ENCODE results near the gene CIAPIN1. TPM values are rescaled to one million over a fixed set of nuclear protein-coding genes. Genes with fewer than 3 reads are reported as not detected.

The CIAPIN1 gene
- total RNA-seq, 1 donor from 2014 or later = 28.7 TPM

DNA sequence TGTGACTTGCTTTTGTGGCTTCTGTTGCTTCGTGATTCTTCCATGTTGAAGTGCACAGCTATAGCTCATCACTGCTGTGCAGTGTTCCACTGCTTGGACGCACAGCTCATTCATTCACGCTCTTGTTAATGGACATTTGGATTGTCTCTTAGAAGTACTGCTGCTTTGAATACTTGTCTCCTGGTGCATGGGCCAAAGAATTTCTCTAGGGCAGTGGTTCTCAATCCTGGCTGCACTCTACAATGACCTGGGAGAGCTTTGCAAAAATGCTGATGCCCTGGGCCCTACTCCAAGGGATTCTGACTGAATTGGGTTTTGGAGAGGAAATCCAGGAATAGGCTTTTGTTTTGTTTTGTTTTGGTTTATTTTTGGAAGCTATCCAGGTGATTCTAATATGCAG, 22.6 kb downstream of the CIAPIN1 start:
- no peak for DNase-seq (ENCODE audit: low spot score in 2 of 2)
- H3K36me3 ChIP-seq = peaks cover 11 to 22% of the 10 kb centered on the region in 2 donors
- H3K27ac ChIP-seq = no peak overlapping the region
- no peaks in the 10 kb centered on the region for H3K27me3 ChIP-seq
- H3K9me3 ChIP-seq = no peaks in the 10 kb centered on the region
- no peak overlapping the region for H3K4me3 ChIP-seq
- TF ChIP-seq, protein P1, sequence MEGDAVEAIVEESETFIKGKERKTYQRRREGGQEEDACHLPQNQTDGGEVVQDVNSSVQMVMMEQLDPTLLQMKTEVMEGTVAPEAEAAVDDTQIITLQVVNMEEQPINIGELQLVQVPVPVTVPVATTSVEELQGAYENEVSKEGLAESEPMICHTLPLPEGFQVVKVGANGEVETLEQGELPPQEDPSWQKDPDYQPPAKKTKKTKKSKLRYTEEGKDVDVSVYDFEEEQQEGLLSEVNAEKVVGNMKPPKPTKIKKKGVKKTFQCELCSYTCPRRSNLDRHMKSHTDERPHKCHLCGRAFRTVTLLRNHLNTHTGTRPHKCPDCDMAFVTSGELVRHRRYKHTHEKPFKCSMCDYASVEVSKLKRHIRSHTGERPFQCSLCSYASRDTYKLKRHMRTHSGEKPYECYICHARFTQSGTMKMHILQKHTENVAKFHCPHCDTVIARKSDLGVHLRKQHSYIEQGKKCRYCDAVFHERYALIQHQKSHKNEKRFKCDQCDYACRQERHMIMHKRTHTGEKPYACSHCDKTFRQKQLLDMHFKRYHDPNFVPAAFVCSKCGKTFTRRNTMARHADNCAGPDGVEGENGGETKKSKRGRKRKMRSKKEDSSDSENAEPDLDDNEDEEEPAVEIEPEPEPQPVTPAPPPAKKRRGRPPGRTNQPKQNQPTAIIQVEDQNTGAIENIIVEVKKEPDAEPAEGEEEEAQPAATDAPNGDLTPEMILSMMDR (IDR thresholded peaks at IDR 0.05) = no peak
- intact Hi-C loops (cut with DNase I) = loop anchor here (5.0 kb wide), 1 partner anchor 332 kb away; the partner anchor contains the start of gene CPNE2
- peaks cover 0 to 8% of the 10 kb centered on the region in 2 donors for H3K4me1 ChIP-seq

DNA sequence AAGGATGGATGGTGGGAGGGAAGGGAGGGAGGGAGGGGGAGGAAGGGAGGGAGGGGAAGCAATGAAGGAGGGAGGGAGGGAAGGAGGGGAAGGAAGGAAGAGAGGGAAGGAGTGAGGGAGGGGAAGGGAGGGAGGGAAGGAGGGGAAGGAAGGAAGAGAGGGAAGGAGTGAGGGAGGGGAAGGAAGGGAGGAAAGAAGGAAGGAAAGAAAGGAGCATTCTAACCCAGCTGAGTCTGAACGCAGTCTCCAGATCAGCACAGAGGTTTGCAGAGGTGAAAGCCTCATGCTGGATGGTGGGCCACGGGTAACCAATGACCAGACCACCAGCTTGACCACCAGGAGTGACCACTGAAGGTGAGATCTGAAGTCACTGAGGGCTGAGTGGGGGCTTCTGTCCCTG, 24.0 kb downstream of the CIAPIN1 start:
- TF ChIP-seq, protein P1 (IDR thresholded peaks at IDR 0.05) = no peak
- Histone ChIP-seq H3K27me3 (no peaks in the 10 kb centered on the region), H3K36me3 (peaks cover 2 to 10% of the 10 kb centered on the region in 2 donors), H3K9me3 (no peaks in the 10 kb centered on the region), H3K4me3 (no peak overlapping the region), H3K4me1 (peaks cover 0 to 21% of the 10 kb centered on the region in 2 donors), H3K27ac (no peak overlapping the region)
- DNase-seq (ENCODE audit: low spot score in 2 of 2) = no peak
- intact Hi-C loops (cut with DNase I) = loop anchor here (2.0 to 5.0 kb wide), 2 partner anchors 178 to 331 kb away; partner anchors contain the start of genes ARL2BP and CPNE2

DNA sequence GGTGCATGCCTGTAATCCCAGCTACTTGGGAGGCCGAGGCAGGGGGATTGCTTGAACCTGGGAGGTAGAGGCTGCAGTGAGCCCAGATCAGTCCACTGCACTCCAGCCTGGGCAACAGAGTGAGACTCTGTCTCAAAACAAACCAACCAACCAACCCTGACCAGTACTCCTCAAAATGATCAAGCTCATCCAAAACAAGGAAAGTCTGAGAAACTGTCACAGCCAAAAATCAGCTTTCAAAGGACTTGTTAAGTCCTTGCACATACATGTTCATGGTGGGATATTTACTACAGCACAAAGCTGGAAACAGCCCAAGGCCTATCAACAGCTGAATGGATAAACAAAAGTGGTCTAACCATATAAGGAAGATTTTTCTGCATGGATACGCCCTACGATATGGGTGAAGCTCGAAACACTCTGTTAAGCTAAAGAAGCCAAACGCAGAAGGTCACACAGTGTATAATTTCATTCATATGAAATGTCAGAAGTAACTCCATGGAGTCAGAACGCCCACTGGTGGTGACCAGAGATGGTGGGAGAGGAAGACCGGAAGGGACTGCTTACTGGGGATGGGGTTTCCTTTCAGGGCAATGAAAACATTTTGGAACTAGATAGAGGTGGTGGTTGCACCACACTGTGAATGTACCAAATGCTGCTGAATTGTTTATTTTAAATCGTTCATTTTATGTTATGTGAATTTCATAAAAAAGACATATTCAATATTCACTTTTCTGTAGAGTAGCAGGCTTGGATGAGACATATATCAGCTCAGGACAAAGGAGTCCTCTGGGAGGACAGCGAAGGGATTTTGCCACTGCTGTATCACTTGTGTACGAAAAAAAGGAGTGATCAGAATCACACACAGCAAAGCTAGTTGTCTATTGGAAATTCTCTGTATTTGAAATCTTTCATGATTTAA, 24.9 kb downstream of the CIAPIN1 start:
- no peak overlapping the region for H3K4me3 ChIP-seq
- H3K27me3 ChIP-seq = no peaks in the 10 kb centered on the region
- peak in 1 of 2 donors; percentile 83 for DNase-seq (ENCODE audit: low spot score in 2 of 2)
- H3K4me1 ChIP-seq = peaks cover 0 to 24% of the 10 kb centered on the region in 2 donors
- H3K27ac ChIP-seq = peak overlapping the region; percentile 28 to 58
- peaks cover 0 to 3% of the 10 kb centered on the region in 2 donors for H3K36me3 ChIP-seq
- TF ChIP-seq, protein P1 (IDR thresholded peaks at IDR 0.05) = peak; percentile 71 to 87 (median 79)
- intact Hi-C loops (cut with DNase I) = loop anchor here (1.0 to 5.0 kb wide), 3 partner anchors 122 to 330 kb away; partner anchors contain the start of genes ARL2BP and CPNE2
- no peaks in the 10 kb centered on the region for H3K9me3 ChIP-seq

DNA sequence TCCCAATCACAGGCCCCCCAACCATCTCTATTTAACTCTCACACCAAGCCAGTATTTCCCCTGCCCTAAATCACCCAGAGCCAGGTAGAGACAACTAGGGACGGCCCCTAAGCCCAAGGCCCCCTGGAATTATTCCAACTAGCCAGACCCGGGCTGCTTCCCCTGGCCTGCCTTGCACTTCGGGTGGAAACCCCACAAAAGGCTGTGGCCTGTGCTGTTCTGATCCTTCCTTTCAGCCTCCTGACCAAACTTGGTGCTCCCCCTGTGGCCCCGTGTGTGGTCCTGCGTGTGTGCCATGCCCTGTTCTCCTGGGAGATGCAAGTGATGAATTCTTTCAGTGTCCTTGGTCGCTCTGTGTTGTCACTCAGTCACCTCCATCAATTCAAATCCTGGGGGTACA, 27.7 kb downstream of the CIAPIN1 start:
- TF ChIP-seq, protein P1 (IDR thresholded peaks at IDR 0.05) = no peak
- H3K27me3 ChIP-seq = no peaks in the 10 kb centered on the region
- DNase-seq (ENCODE audit: low spot score in 2 of 2) = no peak
- H3K4me3 ChIP-seq = peak overlapping the region in 1 of 2 donors; percentile 33
- H3K36me3 ChIP-seq = no peaks in the 10 kb centered on the region
- H3K9me3 ChIP-seq = no peaks in the 10 kb centered on the region
- peak overlapping the region; percentile 76 to 82 for H3K27ac ChIP-seq
- H3K4me1 ChIP-seq = peaks cover 3 to 35% of the 10 kb centered on the region in 2 donors
- intact Hi-C loops (cut with DNase I) = loop anchor here (2.0 to 5.0 kb wide), 3 partner anchors 47 to 102 kb away; partner anchors contain the start of gene CX3CL1

DNA sequence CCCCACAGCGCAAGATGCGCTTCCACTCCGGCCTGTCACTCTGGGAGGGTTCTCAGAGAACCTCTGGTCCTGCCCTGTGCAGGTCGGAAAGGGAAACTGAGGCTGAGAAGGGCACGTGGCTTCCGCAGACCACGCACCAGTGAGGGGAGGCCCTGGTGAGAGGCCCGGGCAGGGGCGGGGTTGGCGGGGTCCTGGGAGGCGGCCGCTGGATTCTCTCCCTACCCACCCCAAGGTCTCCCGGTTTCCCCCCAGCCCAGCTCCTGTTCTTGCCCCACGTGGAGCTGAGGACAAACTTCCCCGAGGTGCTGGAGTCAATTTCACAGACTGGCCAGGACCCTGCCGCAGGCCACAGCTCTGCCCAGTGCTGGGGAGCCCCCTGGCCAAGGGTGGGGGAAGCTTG, 31.1 kb downstream of the CIAPIN1 start:
- Histone ChIP-seq H3K4me3 (no peak overlapping the region), H3K4me1 (peaks cover 3 to 26% of the 10 kb centered on the region in 2 donors), H3K27me3 (no peaks in the 10 kb centered on the region), H3K27ac (no peak overlapping the region), H3K36me3 (no peaks in the 10 kb centered on the region), H3K9me3 (no peaks in the 10 kb centered on the region)
- intact Hi-C loops (cut with DNase I) = loop anchor here (2.0 to 5.0 kb wide), 2 partner anchors 31 to 99 kb away; no protein-coding TSS in a partner anchor
- no peak for DNase-seq (ENCODE audit: low spot score in 2 of 2)
- TF ChIP-seq, protein P1 (IDR thresholded peaks at IDR 0.05) = no peak
